ENCODE measurements around the gene TECTB.

- no peak for TF ChIP-seq POLR2AphosphoS5 (IDR thresholded peaks at IDR 0.05)
- TF ChIP-seq CTCF (IDR thresholded peaks at IDR 0.05): no peak
Measured at GRCh38 chr10:112265745-112266144, 17.5 kb upstream of the TECTB start.
